ENCODE results near the gene NUDT5.

DNA sequence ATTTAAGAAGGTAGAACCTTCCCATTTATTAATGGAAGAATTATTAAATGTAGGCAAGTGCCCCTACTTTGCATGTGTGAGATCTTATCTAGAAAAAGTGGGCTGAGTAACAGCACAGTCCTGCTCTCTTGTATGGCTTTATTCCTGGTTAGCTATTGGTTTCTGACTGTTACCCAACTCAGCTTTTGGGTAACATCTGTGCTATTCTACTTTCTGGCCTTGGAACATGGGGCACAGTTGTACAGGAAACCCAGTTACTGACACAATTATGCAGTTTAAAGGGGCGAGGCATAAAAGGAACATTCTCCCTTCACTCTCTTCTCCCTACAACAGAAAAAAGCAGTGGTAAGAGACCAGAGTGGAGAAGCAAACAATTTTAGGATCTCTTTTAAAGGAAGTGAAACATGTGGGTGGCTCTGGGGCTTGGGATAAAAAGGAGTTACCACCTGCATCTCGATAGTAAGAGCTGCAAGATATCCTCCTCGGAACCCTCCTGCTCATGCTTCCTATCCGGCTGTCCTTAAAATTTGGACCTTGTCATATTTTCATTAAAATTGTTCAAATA is 16.0 kb downstream of the NUDT5 start:
- TF ChIP-seq GATA2 (IDR thresholded peaks at IDR 0.05; ENCODE audit: low read depth, low read length) (no peak), GATA3 (IDR thresholded peaks at IDR 0.05; ENCODE audit: low read depth, low read length) (no peak)
